ENCODE data around the gene RGL3. TPM values are rescaled to one million over a fixed set of nuclear protein-coding genes. Genes with fewer than 3 reads are reported as not detected.

Gene RGL3
- total RNA-seq, 2 donors from 2014 or later: 125 to 131 TPM

DNA sequence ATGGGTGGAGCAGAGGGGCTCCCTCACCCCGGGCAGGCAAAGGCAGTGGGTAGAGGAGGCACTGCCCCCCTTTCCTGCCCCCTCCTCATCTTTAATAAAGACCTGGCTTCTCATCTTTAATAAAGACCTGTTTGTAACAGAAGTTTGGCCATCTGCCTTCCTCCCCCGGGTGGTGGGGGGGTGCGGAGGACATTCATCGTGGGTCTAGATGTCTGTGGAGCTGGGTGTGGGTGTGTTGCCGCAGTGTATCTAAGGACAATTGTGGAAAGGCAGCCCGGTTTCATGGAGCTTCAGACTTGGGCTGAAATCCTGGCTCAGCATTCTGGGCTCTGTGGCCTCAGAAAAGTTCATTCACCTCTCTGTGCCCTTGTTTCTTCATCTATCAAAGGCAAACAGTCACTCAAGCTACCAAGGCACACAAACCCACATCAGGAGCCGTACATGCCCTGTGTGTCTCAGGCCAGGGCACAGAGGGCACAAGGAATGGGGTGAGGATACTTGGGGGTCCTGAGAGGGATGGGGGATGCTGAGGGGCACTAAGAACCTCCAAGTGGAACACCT is 53.5 kb downstream of the RGL3 start:
- no peaks in the 10 kb centered on the region for H3K4me1 ChIP-seq (ENCODE audit: control insufficient read depth, insufficient read depth, low read length)
- no peak for DNase-seq
- H3K4me3 Mint-ChIP-seq: no peak overlapping the region
- TF ChIP-seq, protein P1, sequence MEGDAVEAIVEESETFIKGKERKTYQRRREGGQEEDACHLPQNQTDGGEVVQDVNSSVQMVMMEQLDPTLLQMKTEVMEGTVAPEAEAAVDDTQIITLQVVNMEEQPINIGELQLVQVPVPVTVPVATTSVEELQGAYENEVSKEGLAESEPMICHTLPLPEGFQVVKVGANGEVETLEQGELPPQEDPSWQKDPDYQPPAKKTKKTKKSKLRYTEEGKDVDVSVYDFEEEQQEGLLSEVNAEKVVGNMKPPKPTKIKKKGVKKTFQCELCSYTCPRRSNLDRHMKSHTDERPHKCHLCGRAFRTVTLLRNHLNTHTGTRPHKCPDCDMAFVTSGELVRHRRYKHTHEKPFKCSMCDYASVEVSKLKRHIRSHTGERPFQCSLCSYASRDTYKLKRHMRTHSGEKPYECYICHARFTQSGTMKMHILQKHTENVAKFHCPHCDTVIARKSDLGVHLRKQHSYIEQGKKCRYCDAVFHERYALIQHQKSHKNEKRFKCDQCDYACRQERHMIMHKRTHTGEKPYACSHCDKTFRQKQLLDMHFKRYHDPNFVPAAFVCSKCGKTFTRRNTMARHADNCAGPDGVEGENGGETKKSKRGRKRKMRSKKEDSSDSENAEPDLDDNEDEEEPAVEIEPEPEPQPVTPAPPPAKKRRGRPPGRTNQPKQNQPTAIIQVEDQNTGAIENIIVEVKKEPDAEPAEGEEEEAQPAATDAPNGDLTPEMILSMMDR (conservative IDR thresholded peaks at IDR 0.05): no peak
- H3K9me3 ChIP-seq (ENCODE audit: control insufficient read depth, low read length): no peaks in the 10 kb centered on the region
- no peaks in the 10 kb centered on the region for H3K36me3 ChIP-seq (ENCODE audit: control insufficient read depth, insufficient read depth, low read length)
- H3K27me3 ChIP-seq (ENCODE audit: control insufficient read depth, insufficient read depth, low read length, poor library complexity, severe bottlenecking): peaks cover 6% of the 10 kb centered on the region
- H3K4me1 Mint-ChIP-seq: no peaks in the 10 kb centered on the region
- no peak overlapping the region for H3K4me3 ChIP-seq (ENCODE audit: low read length)
- no peaks in the 10 kb centered on the region for H3K9me3 Mint-ChIP-seq
- H3K9ac ChIP-seq (ENCODE audit: extremely low read depth, low read length, poor library complexity, severe bottlenecking): no peak overlapping the region
- H3K27ac Mint-ChIP-seq: no peak overlapping the region
- H3K27me3 Mint-ChIP-seq (ENCODE audit: insufficient read depth): peaks cover 10% of the 10 kb centered on the region
- no peak overlapping the region for H3K27ac ChIP-seq (ENCODE audit: low read depth, low read length)
- peaks cover 8% of the 10 kb centered on the region for H3K36me3 Mint-ChIP-seq (ENCODE audit: low read depth)
- 94 to 96% methylated on average over 3 to 7 of the region's 7 CpGs for WGBS, 2 experiments (ENCODE audit: insufficient coverage in 1 of 2, insufficient read length in 1 of 2)

DNA sequence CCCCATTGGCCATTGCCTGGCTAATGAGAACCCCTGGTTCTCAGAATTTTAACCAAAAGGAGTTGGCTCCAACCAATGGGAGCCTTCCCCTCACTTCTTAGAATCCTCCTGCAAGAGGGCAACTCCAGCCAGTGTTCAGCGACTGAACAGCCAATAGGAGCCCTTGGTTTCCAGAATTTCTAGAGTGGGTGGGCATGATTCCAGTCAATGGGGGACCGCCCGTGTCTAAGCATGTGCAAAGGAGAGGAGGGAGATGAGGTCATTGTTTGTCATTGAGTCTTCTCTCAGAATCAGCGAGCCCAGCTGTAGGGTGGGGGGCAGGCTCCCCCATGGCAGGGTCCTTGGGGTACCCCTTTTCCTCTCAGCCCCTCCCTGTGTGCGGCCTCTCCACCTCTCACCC is 54.2 kb downstream of the RGL3 start:
- no peaks in the 10 kb centered on the region for H3K9me3 ChIP-seq (ENCODE audit: control insufficient read depth, low read length)
- TF ChIP-seq, protein P1 (conservative IDR thresholded peaks at IDR 0.05): no peak
- 91 to 100% methylated on average over 3 to 5 of the region's 5 CpGs for WGBS, 2 experiments (ENCODE audit: insufficient coverage in 1 of 2, insufficient read length in 1 of 2)

DNA sequence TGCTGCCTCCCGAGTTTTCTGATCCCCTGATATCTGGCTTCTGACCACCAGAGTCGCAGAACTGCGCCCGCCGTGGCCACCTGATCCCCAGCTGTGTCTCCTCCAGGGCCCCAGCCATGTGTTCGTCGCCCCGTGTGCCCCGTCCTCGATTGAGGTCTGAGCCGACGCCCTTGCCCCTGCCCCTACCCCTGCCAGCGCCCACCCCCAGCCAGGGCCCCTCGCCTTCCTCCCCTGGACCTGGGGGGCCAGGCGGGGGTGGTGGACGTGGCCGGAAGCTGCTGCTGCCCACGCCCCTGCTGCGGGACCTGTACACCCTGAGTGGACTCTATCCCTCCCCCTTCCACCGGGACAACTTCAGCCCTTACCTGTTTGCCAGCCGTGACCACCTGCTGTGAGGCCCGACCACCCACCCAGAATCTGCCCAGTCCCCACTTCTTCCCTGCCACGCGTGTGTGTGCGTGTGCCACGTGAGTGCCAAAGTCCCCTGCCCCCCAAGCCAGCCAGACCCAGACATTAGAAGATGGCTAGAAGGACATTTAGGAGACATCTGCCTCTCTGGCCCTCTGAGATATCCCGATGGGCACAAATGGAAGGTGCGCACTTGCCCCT is 54.7 kb downstream of the RGL3 start:
- DNase-seq: no peak
- no peak overlapping the region for H3K4me3 Mint-ChIP-seq
- H3K27ac ChIP-seq (ENCODE audit: low read depth, low read length): no peak overlapping the region

More for the DNA sequence above, 54.2 kb downstream of the RGL3 start:
- Mint-ChIP-seq H3K9me3 (no peaks in the 10 kb centered on the region), H3K4me3 (no peak overlapping the region), H3K36me3 (ENCODE audit: low read depth) (peaks cover 8% of the 10 kb centered on the region), H3K27me3 (ENCODE audit: insufficient read depth) (peaks cover 17% of the 10 kb centered on the region), H3K27ac (no peak overlapping the region), H3K4me1 (no peaks in the 10 kb centered on the region)
- H3K27me3 ChIP-seq (ENCODE audit: control insufficient read depth, insufficient read depth, low read length, poor library complexity, severe bottlenecking): peaks cover 6% of the 10 kb centered on the region
- H3K9ac ChIP-seq (ENCODE audit: extremely low read depth, low read length, poor library complexity, severe bottlenecking): no peak overlapping the region
- H3K27ac ChIP-seq (ENCODE audit: low read depth, low read length): no peak overlapping the region
- H3K36me3 ChIP-seq (ENCODE audit: control insufficient read depth, insufficient read depth, low read length): no peaks in the 10 kb centered on the region
- no peak overlapping the region for H3K4me3 ChIP-seq (ENCODE audit: low read length)
- DNase-seq: no peak
- H3K4me1 ChIP-seq (ENCODE audit: control insufficient read depth, insufficient read depth, low read length): no peaks in the 10 kb centered on the region

More for the DNA sequence above, 54.7 kb downstream of the RGL3 start:
- H3K4me1 ChIP-seq (ENCODE audit: control insufficient read depth, insufficient read depth, low read length): no peaks in the 10 kb centered on the region
- 92 to 95% methylated on average over 10 to 28 of the region's 28 CpGs for WGBS, 2 experiments (ENCODE audit: insufficient coverage in 1 of 2, insufficient read length in 1 of 2)
- H3K36me3 ChIP-seq (ENCODE audit: control insufficient read depth, insufficient read depth, low read length): no peaks in the 10 kb centered on the region
- Mint-ChIP-seq H3K27ac (no peak overlapping the region), H3K4me1 (no peaks in the 10 kb centered on the region), H3K9me3 (no peaks in the 10 kb centered on the region), H3K27me3 (ENCODE audit: insufficient read depth) (peaks cover 22% of the 10 kb centered on the region), H3K36me3 (ENCODE audit: low read depth) (peaks cover 8% of the 10 kb centered on the region)
- no peak overlapping the region for H3K9ac ChIP-seq (ENCODE audit: extremely low read depth, low read length, poor library complexity, severe bottlenecking)
- H3K9me3 ChIP-seq (ENCODE audit: control insufficient read depth, low read length): no peaks in the 10 kb centered on the region
- H3K27me3 ChIP-seq (ENCODE audit: control insufficient read depth, insufficient read depth, low read length, poor library complexity, severe bottlenecking): peaks cover 6% of the 10 kb centered on the region
- TF ChIP-seq, protein P1 (conservative IDR thresholded peaks at IDR 0.05): no peak
- H3K4me3 ChIP-seq (ENCODE audit: low read length): no peak overlapping the region
